Urinary bladder (tissue), 4 donors: ENCODE measurements around the gene GPC6. TPM values are rescaled to one million over a fixed set of nuclear protein-coding genes. Genes with fewer than 3 reads are reported as not detected.

Experiments used
- DNase-seq: peaks from one replicate; pipeline ENCODE4 v3.0.0-alpha.2; 2015; ENCODE audit errors: extremely low spot score
- H3K27ac ChIP-seq: one replicate; pipeline ENCODE4 v1.5.1; 2013; ENCODE audit warnings: low read depth, mild to moderate bottlenecking, moderate library complexity
- H3K36me3 ChIP-seq: one replicate; pipeline ENCODE4 v1.6.1; 2013; ENCODE audit warnings: mild to moderate bottlenecking, moderate library complexity; ENCODE audit not compliant: insufficient read depth
- H3K4me1 ChIP-seq: one replicate; pipeline ENCODE4 v1.6.1; 2013; ENCODE audit warnings: mild to moderate bottlenecking, moderate library complexity; ENCODE audit not compliant: insufficient read depth
- H3K4me3 ChIP-seq: one replicate; pipeline ENCODE4 v1.5.1; 2013; ENCODE audit warnings: low read depth, low read length
- WGBS: extraction: QIAGEN DNeasy Blood & Tissue Kit; methylation state at CpG from one replicate; pipeline ENCODE4 v1.1.7; 2013; 5-methylcytosine and 5-hydroxymethylcytosine counted together
- polyA plus RNA-seq: library from polyadenylated mRNA; stranded (reverse); fragments of 200-250 nt; gene quantifications from one replicate; pipeline ENCODE4 v1.2.3, GENCODE V29; 2013
- total RNA-seq: library from RNA; depleted of rRNA; stranded (reverse); fragments of >200 nt; gene quantifications from one replicate; pipeline ENCODE4 v1.2.3, GENCODE V29; 2014
- donor health status: healthy with polysubstance abuse.
- donor health status: healthy.

Gene GPC6
- total and polyA plus RNA-seq, 2 donors = 8.8 to 126 TPM

DNA sequence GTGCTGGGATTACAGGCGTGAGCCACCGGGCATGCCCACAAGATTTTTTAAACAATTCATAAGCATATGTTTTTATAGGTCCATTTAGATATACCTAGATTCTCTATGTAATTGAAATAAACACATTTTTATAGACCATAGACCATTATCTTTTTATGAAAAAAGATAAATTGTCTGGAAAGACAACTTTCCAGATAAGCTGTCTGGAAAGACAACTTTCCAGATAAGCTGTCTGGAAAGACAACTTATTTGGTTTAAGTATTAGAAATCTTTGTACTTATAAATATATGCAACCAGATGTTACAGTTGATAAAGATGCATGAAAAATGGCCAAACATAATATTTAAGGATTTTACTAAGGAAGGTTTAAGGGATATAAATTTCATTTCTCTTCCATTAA is 538.5 kb downstream of the GPC6 start:
- WGBS = 53% methylated on average over 2 of the region's 2 CpGs
- no peak overlapping the region for H3K27ac ChIP-seq
- H3K36me3 ChIP-seq = no peaks in the 10 kb centered on the region
- no peak for DNase-seq
- H3K4me3 ChIP-seq = no peak overlapping the region
- H3K4me1 ChIP-seq = no peaks in the 10 kb centered on the region

DNA sequence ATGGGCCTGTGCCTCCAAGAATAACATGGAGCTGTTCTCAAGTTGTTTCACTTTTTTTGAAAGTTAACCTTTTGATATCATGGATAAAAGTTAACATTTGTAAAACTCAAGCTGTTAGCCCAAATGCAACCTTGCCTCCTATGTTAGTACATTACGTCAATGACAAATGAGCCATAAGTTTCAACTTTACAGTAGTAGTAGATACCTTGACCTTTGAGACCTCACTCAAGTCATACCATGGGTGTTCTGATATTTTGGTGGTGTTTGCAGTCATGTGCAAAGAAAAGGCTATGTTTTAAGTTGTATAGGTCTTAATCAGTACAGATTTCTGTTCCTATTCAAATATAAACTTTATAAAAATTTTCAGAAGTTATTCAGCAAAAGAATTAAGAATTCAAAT is 539.2 kb downstream of the GPC6 start:
- no peak for DNase-seq
- 96% methylated on average over 1 of the region's 1 CpG for WGBS
- Histone ChIP-seq H3K27ac (no peak overlapping the region), H3K4me1 (no peaks in the 10 kb centered on the region), H3K36me3 (no peaks in the 10 kb centered on the region), H3K4me3 (no peak overlapping the region)

DNA sequence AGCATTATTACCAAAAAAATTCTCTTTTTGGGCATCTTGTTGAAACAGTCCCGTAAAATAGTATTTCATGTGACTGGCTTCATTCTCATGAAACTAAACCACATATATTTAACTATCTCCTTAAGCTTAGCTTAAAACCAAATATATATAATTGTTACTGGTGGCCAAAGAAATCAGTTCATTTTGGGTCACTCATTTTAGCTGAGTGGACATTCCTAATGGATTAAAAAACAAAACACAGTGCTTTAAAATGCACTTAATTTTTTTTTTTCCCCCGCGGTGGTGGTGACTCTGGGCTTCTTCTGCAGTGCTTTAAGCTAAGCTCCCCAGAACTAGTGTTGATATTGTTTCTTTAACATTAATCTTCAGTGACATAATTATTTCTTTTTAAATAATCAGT is 540.1 kb downstream of the GPC6 start:
- H3K36me3 ChIP-seq = no peaks in the 10 kb centered on the region
- no peak overlapping the region for H3K4me3 ChIP-seq
- 40% methylated on average over 3 of the region's 3 CpGs for WGBS
- H3K27ac ChIP-seq = no peak overlapping the region
- no peak for DNase-seq
- no peaks in the 10 kb centered on the region for H3K4me1 ChIP-seq

DNA sequence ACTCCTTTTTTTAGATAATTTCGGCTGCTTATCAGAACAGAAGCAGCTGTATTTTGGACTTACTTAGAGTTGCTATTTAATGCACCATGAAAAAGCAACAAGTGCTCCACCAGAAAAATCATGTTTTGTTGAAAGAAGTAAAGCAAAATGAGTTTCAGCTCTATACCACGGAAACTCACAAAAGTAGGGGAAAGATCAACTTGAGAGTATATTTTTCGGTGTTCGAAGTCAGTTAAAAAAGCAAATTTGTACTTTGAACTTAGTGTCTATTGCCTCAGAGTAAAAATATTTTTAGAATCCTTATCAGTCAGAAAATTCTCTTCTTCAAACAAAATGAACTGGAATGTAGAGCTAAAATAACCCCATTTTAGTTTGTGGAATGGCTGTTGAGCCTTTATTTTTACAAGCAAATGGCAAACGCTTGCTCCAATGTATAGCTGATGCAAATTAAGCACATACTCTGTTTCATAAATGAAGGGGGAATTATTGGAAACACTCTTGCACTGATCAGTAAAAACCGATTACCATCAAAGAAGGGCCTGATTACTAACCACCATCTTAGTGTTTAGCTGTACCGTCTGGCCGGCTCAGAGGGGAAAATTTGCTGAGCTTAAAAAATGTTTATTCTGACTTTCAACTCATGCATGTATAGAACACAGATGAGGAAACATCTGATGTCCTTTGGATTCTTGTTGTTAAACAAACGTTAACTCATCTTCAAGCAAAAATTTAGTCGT is 540.7 kb downstream of the GPC6 start:
- no peaks in the 10 kb centered on the region for H3K4me1 ChIP-seq
- no peak for DNase-seq
- no peaks in the 10 kb centered on the region for H3K36me3 ChIP-seq
- H3K27ac ChIP-seq = peak overlapping the region; percentile 38
- 40% methylated on average over 10 of the region's 10 CpGs for WGBS
- no peak overlapping the region for H3K4me3 ChIP-seq

DNA sequence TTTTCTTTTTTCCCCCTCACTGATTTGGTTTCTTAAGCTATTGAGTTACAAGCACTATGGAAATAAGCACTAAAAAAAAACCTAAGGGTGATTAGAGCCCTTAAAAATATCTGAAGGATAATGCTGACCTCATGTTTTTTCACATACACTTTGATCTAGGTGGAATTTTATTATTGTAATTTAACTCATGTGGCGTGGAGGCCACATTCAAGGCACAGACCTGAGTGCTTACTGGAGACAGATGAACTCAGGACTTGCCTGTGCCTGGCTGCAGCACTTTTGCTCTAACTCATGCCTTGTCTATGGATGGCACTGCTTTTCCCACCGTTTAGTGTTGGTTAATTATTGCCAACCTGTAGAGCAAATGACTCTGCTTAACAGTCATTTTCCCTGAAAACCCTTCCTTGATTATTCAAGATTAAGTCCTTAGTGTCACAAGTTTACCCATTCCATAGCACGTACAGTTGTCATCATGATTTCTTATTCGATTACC is 541.4 kb downstream of the GPC6 start:
- WGBS = 66% methylated on average over 4 of the region's 4 CpGs
- Histone ChIP-seq H3K27ac (no peak overlapping the region), H3K36me3 (no peaks in the 10 kb centered on the region), H3K4me1 (no peaks in the 10 kb centered on the region), H3K4me3 (no peak overlapping the region)
- no peak for DNase-seq

DNA sequence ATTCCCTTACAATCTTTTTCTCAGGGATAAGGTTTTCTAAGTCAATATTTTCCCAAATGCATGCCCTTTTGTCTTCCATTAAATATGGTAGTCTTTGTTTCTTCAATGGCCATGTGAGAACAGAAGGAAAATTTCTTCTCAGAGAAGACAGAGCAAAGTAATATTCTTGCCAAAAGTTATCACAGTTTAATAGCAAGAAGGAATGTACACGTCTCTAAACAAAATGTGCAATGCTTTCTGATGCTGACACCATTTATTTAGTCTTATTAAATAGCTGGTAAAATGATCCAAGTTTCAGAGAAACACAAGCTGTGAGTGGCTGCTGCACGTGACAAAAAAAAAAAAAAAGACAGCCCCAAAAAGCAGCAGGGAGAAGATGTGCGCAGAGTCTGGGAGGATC is 542.5 kb downstream of the GPC6 start:
- Histone ChIP-seq H3K36me3 (no peaks in the 10 kb centered on the region), H3K27ac (no peak overlapping the region), H3K4me3 (no peak overlapping the region), H3K4me1 (no peaks in the 10 kb centered on the region)
- WGBS = 33% methylated on average over 3 of the region's 3 CpGs
- peak; percentile 35 for DNase-seq

DNA sequence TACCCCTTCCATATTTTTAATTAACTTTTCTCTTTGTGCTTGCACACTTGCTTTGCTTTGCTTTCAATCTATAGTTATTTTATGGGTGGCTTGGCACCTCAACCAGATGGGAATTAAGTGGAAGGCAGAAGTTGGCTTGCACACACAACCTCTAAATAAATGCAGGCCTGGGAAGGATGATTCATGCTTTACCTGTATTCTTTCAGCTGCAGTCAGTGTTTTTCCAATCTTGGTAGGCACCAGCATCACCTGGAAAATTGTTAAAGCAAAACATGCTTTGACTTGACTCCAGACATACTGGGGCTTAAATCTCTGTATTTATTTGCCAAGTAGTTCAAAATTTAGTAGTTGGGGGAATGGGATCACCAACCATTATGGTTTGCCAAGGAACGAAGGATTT is 543.0 kb downstream of the GPC6 start:
- DNase-seq = no peak
- Histone ChIP-seq H3K27ac (no peak overlapping the region), H3K4me1 (no peaks in the 10 kb centered on the region), H3K4me3 (no peak overlapping the region), H3K36me3 (no peaks in the 10 kb centered on the region)
- WGBS = 63% methylated on average over 1 of the region's 1 CpG

DNA sequence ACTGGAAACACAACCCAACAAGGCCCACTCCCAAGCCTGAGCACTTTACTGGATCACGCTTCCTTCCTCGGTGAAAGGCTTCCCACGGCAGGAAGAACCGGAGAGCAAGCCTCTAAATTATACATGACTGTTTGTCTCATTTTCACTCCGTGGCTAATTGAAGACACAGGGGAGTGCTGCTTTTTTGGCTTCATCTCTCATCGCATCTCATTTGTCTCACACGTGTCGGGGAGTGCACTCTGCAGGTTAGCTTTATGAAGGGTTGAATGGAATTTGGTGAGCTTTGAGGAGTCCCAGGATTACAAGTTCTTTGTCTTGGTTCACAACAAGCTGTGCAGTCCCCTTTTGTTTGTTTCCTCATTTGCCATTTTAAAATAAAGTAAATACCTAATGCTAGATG is 544.6 kb downstream of the GPC6 start:
- DNase-seq = no peak
- WGBS = 87% methylated on average over 8 of the region's 8 CpGs
- Histone ChIP-seq H3K4me1 (no peaks in the 10 kb centered on the region), H3K36me3 (no peaks in the 10 kb centered on the region), H3K27ac (no peak overlapping the region), H3K4me3 (no peak overlapping the region)

DNA sequence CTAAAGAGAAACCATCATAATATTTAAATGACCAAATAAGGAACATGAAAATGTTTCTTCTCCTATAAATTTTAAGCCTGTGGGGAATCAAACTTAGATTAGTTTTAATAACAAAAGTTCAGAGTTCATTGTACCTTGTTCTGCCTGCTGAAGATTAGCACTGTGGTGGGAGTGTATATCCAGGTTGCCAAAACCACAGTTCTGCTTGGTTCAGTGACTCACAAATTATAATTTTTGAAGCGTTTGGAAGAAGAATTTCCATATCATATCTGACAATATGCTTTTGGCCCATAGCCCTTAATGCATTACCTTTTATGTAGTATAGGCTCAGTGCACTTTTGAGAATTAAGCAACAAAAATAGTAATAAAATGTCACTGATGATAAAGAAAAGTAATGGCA is 545.2 kb downstream of the GPC6 start:
- no peak for DNase-seq
- no peak overlapping the region for H3K4me3 ChIP-seq
- no peaks in the 10 kb centered on the region for H3K36me3 ChIP-seq
- no peaks in the 10 kb centered on the region for H3K4me1 ChIP-seq
- 61% methylated on average over 1 of the region's 1 CpG for WGBS
- H3K27ac ChIP-seq = no peak overlapping the region

DNA sequence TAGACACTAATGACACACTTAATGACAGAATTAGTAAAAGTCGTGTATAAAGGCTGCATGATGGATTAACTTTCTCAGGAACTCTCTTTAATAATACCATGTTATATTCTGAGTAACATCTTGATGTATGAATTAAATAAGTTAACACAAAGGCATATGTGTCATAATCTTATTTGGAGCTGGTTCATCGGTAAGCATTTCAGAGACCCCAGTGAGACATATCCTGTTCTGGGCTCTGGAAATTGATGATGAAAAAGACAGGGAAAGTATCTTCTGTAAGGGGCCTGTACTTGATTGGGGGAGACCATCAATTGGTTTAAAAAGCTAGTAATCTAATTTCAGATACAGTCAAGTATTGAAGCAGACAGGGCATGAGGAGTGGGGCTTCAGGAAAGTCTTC is 547.9 kb downstream of the GPC6 start:
- Histone ChIP-seq H3K36me3 (no peaks in the 10 kb centered on the region), H3K4me3 (no peak overlapping the region), H3K4me1 (no peaks in the 10 kb centered on the region), H3K27ac (no peak overlapping the region)
- 94% methylated on average over 2 of the region's 2 CpGs for WGBS
- no peak for DNase-seq

DNA sequence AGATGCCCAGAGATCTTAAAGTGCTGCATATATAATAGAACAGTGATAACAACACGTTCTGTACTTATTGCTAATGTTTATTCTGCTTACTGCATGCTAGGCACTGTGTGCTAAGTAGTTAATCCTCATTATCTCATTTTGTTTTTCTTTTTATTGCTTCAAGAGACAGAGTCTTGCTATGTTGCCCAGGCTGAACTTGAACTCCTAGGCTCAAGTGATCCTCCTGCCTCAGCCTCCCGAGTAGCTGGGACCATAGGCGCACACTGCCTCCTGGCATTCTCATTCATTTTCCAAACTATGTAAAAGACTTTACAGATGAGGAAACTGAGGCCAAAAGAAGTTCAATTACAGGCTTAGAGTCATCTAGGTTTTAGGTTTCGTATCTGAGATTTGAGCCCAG is 548.4 kb downstream of the GPC6 start:
- no peak for DNase-seq
- H3K4me1 ChIP-seq = no peaks in the 10 kb centered on the region
- no peak overlapping the region for H3K27ac ChIP-seq
- H3K4me3 ChIP-seq = no peak overlapping the region
- 80% methylated on average over 4 of the region's 4 CpGs for WGBS
- no peaks in the 10 kb centered on the region for H3K36me3 ChIP-seq

DNA sequence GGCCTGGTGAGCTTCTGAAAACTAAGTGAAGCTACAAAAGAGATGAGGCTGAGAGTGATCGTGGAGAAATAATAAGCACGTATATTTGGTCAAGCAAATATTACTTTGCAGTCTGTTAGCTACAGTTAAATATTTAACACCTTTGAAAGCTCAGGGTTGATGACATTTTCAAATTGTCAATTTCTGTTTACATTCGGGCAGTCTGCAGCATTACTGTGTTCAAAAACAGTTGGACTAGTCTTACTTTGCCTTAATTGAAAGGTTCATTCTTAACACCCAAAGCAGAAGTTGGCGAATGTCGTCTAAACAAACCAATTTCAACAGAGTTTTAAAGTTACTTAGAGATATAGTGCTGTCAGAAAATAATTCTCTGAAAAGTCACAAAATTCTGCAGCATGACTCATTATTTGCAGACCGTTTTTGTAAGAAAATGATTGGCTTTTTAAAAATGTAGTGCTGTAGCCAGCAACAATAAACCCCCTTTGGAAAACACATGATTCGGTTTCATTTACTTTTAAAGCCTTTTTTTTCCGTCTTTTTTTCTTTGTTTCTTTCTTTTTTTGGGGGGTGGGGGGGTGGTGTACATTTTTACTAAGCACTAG is 549.0 kb downstream of the GPC6 start:
- Histone ChIP-seq H3K4me3 (no peak overlapping the region), H3K4me1 (no peaks in the 10 kb centered on the region), H3K36me3 (no peaks in the 10 kb centered on the region), H3K27ac (no peak overlapping the region)
- no peak for DNase-seq
- WGBS = 46% methylated on average over 8 of the region's 8 CpGs

DNA sequence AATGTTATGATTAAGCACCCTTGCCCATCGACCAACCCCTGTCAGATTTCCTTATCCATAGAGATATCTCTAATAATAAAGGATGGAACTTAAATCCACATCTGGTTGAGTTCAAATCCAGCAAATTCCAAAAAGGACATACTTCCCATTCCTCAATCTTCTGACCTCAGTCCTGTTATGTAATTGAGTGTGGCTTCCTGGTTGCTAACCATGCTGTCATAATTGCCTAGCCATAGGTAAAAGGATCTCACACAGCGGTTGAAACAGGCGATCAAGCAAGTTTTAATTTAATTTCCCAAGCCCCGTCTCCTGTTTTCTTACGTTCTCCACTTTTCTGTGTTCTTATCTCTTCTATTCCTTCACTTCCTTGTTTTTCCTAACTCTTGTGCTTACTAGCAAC is 550.3 kb downstream of the GPC6 start:
- Histone ChIP-seq H3K4me3 (no peak overlapping the region), H3K27ac (no peak overlapping the region), H3K4me1 (no peaks in the 10 kb centered on the region), H3K36me3 (no peaks in the 10 kb centered on the region)
- no peak for DNase-seq
- WGBS = 64% methylated on average over 5 of the region's 5 CpGs

DNA sequence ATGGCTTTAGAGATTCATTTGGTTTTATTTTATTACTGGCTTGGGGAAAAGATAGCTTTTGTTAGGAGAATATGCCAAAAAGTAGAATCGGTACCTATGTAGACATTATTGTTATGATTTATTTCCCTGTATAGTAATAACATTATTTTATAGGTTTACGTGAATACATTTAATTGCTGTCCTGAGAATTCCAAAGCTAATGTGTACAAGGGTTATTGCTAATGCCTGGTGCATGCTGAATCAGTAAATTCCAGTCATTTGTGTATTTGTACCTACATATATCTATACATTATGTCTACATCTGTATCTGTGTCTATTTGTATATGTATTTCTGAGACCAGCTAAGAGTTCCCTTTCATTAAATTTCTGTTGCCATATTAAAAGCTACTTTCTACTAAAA is 550.9 kb downstream of the GPC6 start:
- Histone ChIP-seq H3K4me3 (no peak overlapping the region), H3K27ac (no peak overlapping the region), H3K4me1 (no peaks in the 10 kb centered on the region), H3K36me3 (no peaks in the 10 kb centered on the region)
- DNase-seq = no peak
- 43% methylated on average over 2 of the region's 2 CpGs for WGBS
